ENCODE measurements around the gene SLC22A23. TPM values are rescaled to one million over a fixed set of nuclear protein-coding genes. Genes with fewer than 3 reads are reported as not detected.

Gene SLC22A23
- total RNA-seq, 4 donors from 2014 or later: 16.6 to 21.8 (median 17.6) TPM

DNA sequence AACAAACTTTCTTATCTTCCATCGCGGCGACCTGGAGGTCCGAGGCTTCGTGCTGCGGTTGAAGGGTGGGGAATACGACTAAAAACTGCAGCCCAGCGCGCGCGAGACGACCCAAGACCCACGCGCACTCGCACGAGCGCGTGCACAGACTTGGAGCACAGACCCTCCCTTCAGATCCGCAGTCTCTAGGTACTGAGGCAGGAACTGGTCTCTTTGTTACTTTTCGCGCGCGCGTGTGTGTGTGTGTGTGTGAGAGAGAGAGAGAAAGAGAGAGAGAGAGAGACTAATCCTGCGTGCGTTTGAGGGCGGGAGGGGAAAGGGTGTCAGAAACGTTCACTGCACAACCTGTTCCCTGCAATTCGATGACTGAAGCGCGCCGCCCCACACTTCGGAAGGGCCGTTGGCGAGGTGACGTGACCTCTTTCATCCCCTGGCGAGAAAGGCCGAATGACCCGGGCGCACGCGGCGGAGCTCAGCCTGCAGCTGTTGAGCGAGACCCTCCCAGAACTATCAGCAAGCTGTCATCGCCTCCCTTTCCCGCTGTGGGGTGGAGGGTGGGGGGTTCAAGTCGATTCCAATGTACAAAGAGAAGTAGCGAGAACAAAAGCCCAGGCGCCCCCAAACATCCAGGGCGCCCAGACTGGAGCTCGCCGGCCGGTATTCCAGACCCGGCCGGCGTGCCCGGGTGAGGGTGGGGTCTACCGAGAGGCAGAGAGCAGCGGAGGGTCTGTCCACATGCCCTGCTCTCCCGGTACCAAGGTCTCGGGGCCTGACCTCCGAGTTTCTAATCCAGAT, 227.9 kb downstream of the SLC22A23 start:
- 3 to 4% methylated on average over 46 to 52 of the region's 62 CpGs for WGBS, 2 donors
- no peak for TF ChIP-seq POLR2A (IDR thresholded peaks at IDR 0.05)
- TF ChIP-seq, protein P1, sequence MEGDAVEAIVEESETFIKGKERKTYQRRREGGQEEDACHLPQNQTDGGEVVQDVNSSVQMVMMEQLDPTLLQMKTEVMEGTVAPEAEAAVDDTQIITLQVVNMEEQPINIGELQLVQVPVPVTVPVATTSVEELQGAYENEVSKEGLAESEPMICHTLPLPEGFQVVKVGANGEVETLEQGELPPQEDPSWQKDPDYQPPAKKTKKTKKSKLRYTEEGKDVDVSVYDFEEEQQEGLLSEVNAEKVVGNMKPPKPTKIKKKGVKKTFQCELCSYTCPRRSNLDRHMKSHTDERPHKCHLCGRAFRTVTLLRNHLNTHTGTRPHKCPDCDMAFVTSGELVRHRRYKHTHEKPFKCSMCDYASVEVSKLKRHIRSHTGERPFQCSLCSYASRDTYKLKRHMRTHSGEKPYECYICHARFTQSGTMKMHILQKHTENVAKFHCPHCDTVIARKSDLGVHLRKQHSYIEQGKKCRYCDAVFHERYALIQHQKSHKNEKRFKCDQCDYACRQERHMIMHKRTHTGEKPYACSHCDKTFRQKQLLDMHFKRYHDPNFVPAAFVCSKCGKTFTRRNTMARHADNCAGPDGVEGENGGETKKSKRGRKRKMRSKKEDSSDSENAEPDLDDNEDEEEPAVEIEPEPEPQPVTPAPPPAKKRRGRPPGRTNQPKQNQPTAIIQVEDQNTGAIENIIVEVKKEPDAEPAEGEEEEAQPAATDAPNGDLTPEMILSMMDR (IDR thresholded peaks at IDR 0.05): no peak
- intact Hi-C loops (cut with DNase I): no loop called here
- H3K27ac ChIP-seq: no peak overlapping the region
- H3K36me3 ChIP-seq: no peaks in the 10 kb centered on the region
- H3K4me1 ChIP-seq: peaks cover 44 to 47% of the 10 kb centered on the region in 2 donors
- no peak overlapping the region for H3K4me3 ChIP-seq (replicated peaks in 1 of 3)
- DNase-seq: peak in 1 of 2 donors; percentile 45
- peaks cover 15% of the 10 kb centered on the region for H3K27me3 ChIP-seq
- H3K9me3 ChIP-seq: no peaks in the 10 kb centered on the region

DNA sequence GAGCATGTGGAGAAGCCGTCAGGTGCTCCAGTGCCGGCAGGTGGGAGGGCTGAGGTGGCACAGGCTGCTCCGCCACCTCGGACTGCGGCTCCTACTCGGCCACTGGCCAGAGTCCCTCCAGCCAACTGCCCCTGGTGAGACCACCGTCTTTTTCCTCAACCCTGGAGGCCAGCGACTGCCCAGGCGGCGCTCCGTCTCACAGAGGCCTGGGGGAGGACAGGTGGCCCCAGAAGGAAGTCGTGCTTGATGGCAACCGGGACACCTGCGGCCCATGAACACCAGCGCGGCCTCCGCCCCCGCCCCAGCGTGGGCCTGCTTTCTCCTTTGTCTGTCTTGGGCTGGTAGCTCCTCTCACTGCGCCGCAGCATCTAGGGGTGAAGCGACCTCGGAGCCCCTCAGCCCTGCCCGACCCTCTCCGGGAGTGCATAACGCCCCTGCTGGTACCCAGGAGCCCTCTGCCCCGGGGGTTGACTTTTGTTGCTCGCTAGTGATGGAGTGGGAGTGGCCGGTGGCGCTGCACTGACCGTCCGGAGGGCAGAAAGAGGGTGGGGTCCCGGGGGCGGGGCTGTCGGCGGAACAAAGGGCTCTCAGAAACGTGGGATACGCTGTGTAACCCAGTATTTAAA, 228.7 kb downstream of the SLC22A23 start:
- intact Hi-C loops (cut with DNase I): no loop called here
- Histone ChIP-seq H3K4me1 (peaks cover 44 to 47% of the 10 kb centered on the region in 2 donors), H3K4me3 (replicated peaks in 1 of 3) (peak overlapping the region in 1 of 3 donors; percentile 18)

DNA sequence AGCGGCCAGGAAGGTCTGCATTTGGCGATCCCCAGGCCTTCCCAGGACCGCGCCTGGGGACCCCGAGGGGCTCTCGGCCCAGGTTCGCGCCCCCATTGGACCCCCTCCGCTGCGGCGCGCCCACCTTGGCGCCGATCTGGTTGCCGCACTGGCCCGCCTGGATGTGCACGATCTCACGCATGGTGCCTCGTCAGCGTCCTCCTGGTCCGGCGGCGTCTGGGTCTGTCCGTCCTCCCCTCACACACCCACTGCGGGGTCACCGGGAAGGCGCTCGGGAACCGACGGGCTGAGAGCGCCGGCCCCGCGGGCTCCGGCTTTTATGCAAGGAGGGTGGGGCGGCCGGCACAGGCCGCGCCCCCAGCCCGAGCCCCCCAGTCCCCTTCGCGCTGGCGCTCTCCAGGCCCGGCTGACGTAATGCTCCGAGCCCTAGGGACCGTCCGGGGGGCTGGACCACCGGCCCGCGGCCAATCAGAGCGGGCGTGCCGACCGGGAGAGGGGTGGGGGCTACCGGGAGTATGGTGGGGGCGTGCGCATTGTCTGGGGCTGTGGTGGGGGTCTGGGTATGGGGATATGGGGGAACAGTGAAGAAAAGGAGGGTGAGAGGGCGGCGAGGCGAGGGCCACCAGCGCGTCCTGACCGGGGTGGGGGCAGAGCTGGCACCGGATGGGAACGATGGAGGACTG, 229.3 kb downstream of the SLC22A23 start, which contains the start of gene TUBB2B:
TUBB2B (minus strand) TSS at position 291 of the 683 bp plus-strand sequence; CDS start at position 181, 110 bp downstream.
- WGBS, 2 donors: 0 to 1% methylated on average over 13 of the region's 66 CpGs
- Histone ChIP-seq H3K27ac (no peak within 1 kb of the TSS), H3K4me1 (peaks cover 50 to 52% of the 10 kb centered on the region in 2 donors), H3K4me3 (replicated peaks in 1 of 3) (peak within 1 kb of the TSS in 2 of 3 donors; percentile 18 to 21), H3K9me3 (no peaks in the 10 kb centered on the region), H3K36me3 (no peaks in the 10 kb centered on the region), H3K27me3 (peaks cover 15% of the 10 kb centered on the region)
- intact Hi-C loops (cut with DNase I): no loop called here
- no peak for TF ChIP-seq POLR2A (IDR thresholded peaks at IDR 0.05)
- TF ChIP-seq, protein P1 (IDR thresholded peaks at IDR 0.05): no peak
- DNase-seq: peak in 1 of 2 donors; percentile 18

More for the DNA sequence above, 228.7 kb downstream of the SLC22A23 start:
- 2 to 3% methylated on average over 13 to 26 of the region's 38 CpGs for WGBS, 2 donors
- H3K36me3 ChIP-seq: no peaks in the 10 kb centered on the region
- peak in 1 of 2 donors; percentile 33 for DNase-seq
- peaks cover 15% of the 10 kb centered on the region for H3K27me3 ChIP-seq
- H3K9me3 ChIP-seq: no peaks in the 10 kb centered on the region
- H3K27ac ChIP-seq: no peak overlapping the region
- TF ChIP-seq, protein P1 (IDR thresholded peaks at IDR 0.05): no peak
- TF ChIP-seq POLR2A (IDR thresholded peaks at IDR 0.05): no peak

DNA sequence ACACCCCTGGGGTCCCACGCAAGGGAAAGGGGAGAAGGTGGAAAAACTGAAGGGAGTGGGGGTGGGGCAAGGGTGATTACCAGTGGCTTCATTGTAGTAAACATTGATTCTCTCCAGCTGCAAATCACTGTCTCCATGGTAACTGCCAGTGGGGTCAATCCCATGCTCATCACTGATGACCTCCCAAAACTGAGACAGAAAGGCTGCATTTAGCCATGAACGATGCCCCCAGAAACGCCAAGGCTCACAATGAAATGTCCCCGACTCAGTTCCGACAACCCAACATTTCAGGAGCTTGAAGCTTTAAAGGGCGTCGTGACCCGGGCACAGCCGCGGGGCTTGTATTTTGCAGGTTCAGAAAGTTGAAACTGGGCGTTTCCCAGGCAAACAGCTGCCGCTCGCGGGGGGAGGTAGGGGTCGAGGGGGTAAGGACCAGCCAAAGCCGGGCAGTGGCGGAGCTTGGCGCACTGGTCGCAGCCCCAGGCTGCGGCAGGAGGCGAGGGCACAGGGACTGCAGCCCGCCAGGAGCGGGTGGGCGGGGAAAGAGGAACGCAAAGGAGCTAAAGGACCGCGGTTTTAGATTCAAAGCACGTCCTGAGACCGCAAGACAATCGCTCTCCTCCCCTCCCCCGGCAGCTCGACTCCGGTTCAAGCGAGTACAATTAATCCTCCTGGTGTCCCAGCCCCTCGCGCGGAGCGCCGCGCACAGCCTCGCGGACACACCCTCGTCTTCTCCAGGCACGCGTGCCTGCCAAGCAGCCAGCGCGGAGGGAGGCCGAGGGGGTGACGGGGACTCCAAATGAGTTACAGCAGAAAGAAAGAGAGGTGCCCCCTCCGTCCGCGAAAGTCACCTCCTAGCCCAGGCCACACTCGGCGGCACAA, 230.1 kb downstream of the SLC22A23 start:
- Histone ChIP-seq H3K27ac (no peak overlapping the region), H3K4me3 (replicated peaks in 1 of 3) (peak overlapping the region in 2 of 3 donors; percentile 18 to 21), H3K9me3 (no peaks in the 10 kb centered on the region), H3K27me3 (peaks cover 15% of the 10 kb centered on the region), H3K4me1 (peaks cover 45 to 47% of the 10 kb centered on the region in 2 donors), H3K36me3 (no peaks in the 10 kb centered on the region)
- DNase-seq: peak; percentile 42 to 60
- WGBS, 2 donors: 5 to 7% methylated on average over 23 to 47 of the region's 54 CpGs
- intact Hi-C loops (cut with DNase I): no loop called here
- TF ChIP-seq, protein P1 (IDR thresholded peaks at IDR 0.05): no peak
